Measurements from ENCODE around the gene FKBP11. TPM values are rescaled to one million over a fixed set of nuclear protein-coding genes. Genes with fewer than 3 reads are reported as not detected.

The FKBP11 gene
- total and polyA plus RNA-seq, 2 of the 13 experiments (the other 11 are each of a cell fraction or from before 2014, with no cell fraction given), result 15.5 to 19.4 TPM

DNA sequence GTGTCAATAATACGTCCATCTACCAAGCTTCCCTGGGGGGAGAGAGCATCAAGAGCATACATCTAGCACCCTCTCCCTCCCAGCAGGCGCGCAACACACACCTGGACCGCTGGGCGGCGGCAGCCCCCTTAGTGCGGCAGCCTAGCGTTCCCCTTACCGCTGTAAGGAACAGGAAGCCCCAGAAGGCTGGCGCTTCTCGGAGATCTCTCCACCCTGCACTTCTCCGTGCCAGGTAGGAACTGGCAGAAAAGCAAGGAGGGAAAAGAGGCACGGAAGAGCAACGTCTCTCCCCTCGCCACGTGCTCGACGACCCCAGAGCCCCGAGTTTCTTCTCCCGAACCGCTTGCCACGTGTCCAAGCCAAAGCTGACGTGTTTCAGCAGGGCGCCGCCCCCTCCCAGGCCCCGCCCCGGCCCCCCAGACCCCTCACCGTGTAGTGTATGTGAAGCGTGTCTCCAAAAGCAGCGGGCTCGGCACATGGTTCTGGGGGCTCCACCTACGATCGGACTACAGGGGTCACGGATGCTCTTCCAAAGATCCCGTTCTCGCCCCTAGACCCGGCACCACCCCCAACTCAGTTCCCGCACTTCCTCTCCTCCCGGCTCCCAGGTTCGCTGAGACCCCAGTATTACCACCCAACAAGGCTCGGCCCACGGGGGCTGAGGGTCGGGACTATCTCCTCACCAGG, 532 bp downstream of the FKBP11 start:
- DNase-seq (ENCODE audit: low spot score) (no peak), FAIRE-seq (no peak), ATAC-seq (peak; percentile 80)
- peak overlapping the region; percentile 58 for H3K9ac ChIP-seq (ENCODE audit: insufficient read depth, low read depth, low read length)
- no peak overlapping the region for H2AFZ ChIP-seq (ENCODE audit: low read length)
- ChIA-PET CTCF (ENCODE audit: low intra/inter-chr PET ratio, low total read pairs) (no interaction called here), POLR2A (interaction anchor here (0.8 to 2.5 kb wide), 5 partner anchors 15 to 60 kb away, joined by 3 to 6 read pairs (median 5); partner anchors contain the start of genes ARF3 and RND1)
- peaks cover 2 to 22% of the 10 kb centered on the region in 2 experiments; a peak in 3 of 5 replicates for H3K36me3 ChIP-seq (replicated peaks in 1 of 2; ENCODE audit: control insufficient read depth in 1 of 2, insufficient read depth in 2 of 2, low read length in 2 of 2)
- peak overlapping the region; percentile 46 for H3K27ac ChIP-seq (ENCODE audit: extremely low read length, insufficient read depth, low read length)
- intact Hi-C loops (cut with micrococcal nuclease; ENCODE audit: unreplicated experiment) (no loop called here), in situ Hi-C loops (cut with HindIII; ENCODE audit: extremely low pct_ligation_motif_present, low pct_unique_long_range_greater_than_20kb) (no loop called here)
- H3K27me3 ChIP-seq (ENCODE audit: control insufficient read depth in 1 of 2, insufficient read depth in 2 of 2, low read length in 2 of 2), result no peaks in the 10 kb centered on the region
- H3K9me3 ChIP-seq (ENCODE audit: low read length), result no peaks in the 10 kb centered on the region
- peaks cover 12% of the 10 kb centered on the region for H3K4me1 ChIP-seq (ENCODE audit: insufficient read depth, low read length)
- 86% methylated on average over 39 of the region's 43 CpGs for WGBS (ENCODE audit: low lambda C conversion rate)
- H4K20me1 ChIP-seq (ENCODE audit: insufficient read depth, low read length), result no peaks in the 10 kb centered on the region
- BruUV-seq (replicated peaks), result TSS peak; percentile 42
- peak overlapping the region; percentile 51 for H3K4me2 ChIP-seq (ENCODE audit: low read depth, low read length)
- no peaks in the 10 kb centered on the region for H3K79me2 ChIP-seq (ENCODE audit: insufficient read depth, low read length)
- H3K4me3 ChIP-seq (replicated peaks in 1 of 3; ENCODE audit: insufficient read depth in 1 of 3, low read depth in 2 of 3, low read length in 3 of 3), result peak overlapping the region; percentile 50 to 65 (median 59); a peak in 5 of 6 replicates
- TF ChIP-seq ZNF331 (CRISPR knock-in tag; IDR thresholded peaks at IDR 0.05) (no peak), NCOA5 (CRISPR knock-in tag; IDR thresholded peaks at IDR 0.05) (no peak), ZFY (CRISPR knock-in tag; IDR thresholded peaks at IDR 0.05) (0 out of 2 replicates have a peak, but pooled peaks have one; percentile 17), HOXA3 (CRISPR knock-in tag; IDR thresholded peaks at IDR 0.05) (0 out of 2 replicates have a peak, but pooled peaks have one; percentile 15), ZNF260 (CRISPR knock-in tag; IDR thresholded peaks at IDR 0.05; ENCODE audit: borderline replicate concordance, low read depth) (no peak), NFYB (CRISPR knock-in tag; IDR thresholded peaks at IDR 0.05) (no peak), MEIS1 (CRISPR knock-in tag; IDR thresholded peaks at IDR 0.05; ENCODE audit: borderline replicate concordance) (no peak), ZNF326 (CRISPR knock-in tag; IDR thresholded peaks at IDR 0.05; ENCODE audit: borderline replicate concordance) (no peak), CCAR2 (optimal IDR thresholded peaks at IDR 0.05; ENCODE audit: low read depth, low read length) (no peak), TRIM24 (CRISPR knock-in tag; IDR thresholded peaks at IDR 0.05) (no peak), POLR2G (IDR thresholded peaks at IDR 0.05; ENCODE audit: low read depth, low read length) (0 out of 2 replicates have a peak, but pooled peaks have one; percentile 26), MYC (CRISPR knock-in tag; IDR thresholded peaks at IDR 0.05; ENCODE audit: borderline replicate concordance) (peak; percentile 28; the same call in 1 of the 2 replicates), ZFP90 (CRISPR knock-in tag; IDR thresholded peaks at IDR 0.05; ENCODE audit: borderline replicate concordance) (no peak), ZSCAN12 (CRISPR knock-in tag; IDR thresholded peaks at IDR 0.05) (no peak)
- TF ChIP-seq, protein P1, sequence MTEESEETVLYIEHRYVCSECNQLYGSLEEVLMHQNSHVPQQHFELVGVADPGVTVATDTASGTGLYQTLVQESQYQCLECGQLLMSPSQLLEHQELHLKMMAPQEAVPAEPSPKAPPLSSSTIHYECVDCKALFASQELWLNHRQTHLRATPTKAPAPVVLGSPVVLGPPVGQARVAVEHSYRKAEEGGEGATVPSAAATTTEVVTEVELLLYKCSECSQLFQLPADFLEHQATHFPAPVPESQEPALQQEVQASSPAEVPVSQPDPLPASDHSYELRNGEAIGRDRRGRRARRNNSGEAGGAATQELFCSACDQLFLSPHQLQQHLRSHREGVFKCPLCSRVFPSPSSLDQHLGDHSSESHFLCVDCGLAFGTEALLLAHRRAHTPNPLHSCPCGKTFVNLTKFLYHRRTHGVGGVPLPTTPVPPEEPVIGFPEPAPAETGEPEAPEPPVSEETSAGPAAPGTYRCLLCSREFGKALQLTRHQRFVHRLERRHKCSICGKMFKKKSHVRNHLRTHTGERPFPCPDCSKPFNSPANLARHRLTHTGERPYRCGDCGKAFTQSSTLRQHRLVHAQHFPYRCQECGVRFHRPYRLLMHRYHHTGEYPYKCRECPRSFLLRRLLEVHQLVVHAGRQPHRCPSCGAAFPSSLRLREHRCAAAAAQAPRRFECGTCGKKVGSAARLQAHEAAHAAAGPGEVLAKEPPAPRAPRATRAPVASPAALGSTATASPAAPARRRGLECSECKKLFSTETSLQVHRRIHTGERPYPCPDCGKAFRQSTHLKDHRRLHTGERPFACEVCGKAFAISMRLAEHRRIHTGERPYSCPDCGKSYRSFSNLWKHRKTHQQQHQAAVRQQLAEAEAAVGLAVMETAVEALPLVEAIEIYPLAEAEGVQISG (CRISPR knock-in tag; IDR thresholded peaks at IDR 0.05), result no peak; the same call in 1 of the 2 replicates
- TF ChIP-seq, protein P2, sequence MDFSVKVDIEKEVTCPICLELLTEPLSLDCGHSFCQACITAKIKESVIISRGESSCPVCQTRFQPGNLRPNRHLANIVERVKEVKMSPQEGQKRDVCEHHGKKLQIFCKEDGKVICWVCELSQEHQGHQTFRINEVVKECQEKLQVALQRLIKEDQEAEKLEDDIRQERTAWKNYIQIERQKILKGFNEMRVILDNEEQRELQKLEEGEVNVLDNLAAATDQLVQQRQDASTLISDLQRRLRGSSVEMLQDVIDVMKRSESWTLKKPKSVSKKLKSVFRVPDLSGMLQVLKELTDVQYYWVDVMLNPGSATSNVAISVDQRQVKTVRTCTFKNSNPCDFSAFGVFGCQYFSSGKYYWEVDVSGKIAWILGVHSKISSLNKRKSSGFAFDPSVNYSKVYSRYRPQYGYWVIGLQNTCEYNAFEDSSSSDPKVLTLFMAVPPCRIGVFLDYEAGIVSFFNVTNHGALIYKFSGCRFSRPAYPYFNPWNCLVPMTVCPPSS (IDR thresholded peaks at IDR 0.05), result no peak
- TF ChIP-seq, protein P3, sequence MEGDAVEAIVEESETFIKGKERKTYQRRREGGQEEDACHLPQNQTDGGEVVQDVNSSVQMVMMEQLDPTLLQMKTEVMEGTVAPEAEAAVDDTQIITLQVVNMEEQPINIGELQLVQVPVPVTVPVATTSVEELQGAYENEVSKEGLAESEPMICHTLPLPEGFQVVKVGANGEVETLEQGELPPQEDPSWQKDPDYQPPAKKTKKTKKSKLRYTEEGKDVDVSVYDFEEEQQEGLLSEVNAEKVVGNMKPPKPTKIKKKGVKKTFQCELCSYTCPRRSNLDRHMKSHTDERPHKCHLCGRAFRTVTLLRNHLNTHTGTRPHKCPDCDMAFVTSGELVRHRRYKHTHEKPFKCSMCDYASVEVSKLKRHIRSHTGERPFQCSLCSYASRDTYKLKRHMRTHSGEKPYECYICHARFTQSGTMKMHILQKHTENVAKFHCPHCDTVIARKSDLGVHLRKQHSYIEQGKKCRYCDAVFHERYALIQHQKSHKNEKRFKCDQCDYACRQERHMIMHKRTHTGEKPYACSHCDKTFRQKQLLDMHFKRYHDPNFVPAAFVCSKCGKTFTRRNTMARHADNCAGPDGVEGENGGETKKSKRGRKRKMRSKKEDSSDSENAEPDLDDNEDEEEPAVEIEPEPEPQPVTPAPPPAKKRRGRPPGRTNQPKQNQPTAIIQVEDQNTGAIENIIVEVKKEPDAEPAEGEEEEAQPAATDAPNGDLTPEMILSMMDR (CRISPR knock-in tag; IDR thresholded peaks at IDR 0.05), result peak; percentile 56
- TF ChIP-seq, protein P4, sequence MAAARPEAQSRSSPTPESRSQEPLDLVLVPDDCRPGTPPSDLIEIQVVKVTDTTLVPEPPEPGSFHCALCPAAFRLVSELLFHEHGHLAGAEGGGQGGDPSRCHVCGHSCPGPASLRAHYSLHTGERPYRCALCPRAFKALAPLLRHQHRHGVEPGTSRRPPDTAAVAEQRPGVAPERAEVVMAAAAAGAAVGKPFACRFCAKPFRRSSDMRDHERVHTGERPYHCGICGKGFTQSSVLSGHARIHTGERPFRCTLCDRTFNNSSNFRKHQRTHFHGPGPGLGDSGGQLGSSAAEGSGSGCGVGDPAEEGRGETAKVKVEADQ (CRISPR knock-in tag; IDR thresholded peaks at IDR 0.05; ENCODE audit: borderline replicate concordance), result no peak
